CD14-positive monocyte (primary cell): Measurements from ENCODE around the gene WDR5. TPM values are rescaled to one million over a fixed set of nuclear protein-coding genes. Genes with fewer than 3 reads are reported as not detected.
A peak's percentile ranks its signal among the peaks of the same experiment; 100 is the strongest.

Experiments
- DNase-seq, 3 donors: peaks; one replicate each; pipeline ENCODE4 v3.0.0-alpha.2; 2011 to 2022
- H2AFZ ChIP-seq: 2 replicates; pipeline ENCODE4 v1.6.0; 2012; ENCODE audit warnings: mild to moderate bottlenecking, low read depth, low read length, inconsistent platforms; ENCODE audit not compliant: insufficient read depth, poor library complexity, severe bottlenecking
- H3K27ac ChIP-seq, 2 donors: 1 replicate in 1 of 2; 2 replicates in 1 of 2; pipeline ENCODE4 v1.5.1; 2012 to 2013; ENCODE audit warnings: low read length in 2 of 2, control low read depth in 1 of 2, inconsistent platforms in 1 of 2, low read depth in 1 of 2, mild to moderate bottlenecking in 1 of 2
- H3K27me3 ChIP-seq, 2 donors: one replicate each; pipeline versions ENCODE4 v1.6.0 to v1.6.1; 2011 to 2013; ENCODE audit warnings: low read length in 2 of 2; ENCODE audit not compliant: control insufficient read depth in 2 of 2, insufficient read depth in 2 of 2
- H3K36me3 ChIP-seq, 2 donors: replicated peaks in 1 of 2; 1 replicate in 1 of 2; 2 replicates in 1 of 2; pipeline versions ENCODE4 v1.5.1 to v1.6.1; 2012 to 2013; ENCODE audit warnings: low read length in 2 of 2, control low read depth in 1 of 2, inconsistent platforms in 1 of 2, mild to moderate bottlenecking in 1 of 2; ENCODE audit not compliant: insufficient read depth in 2 of 2, control insufficient read depth in 1 of 2
- H3K4me1 ChIP-seq, 2 donors: 1 replicate in 1 of 2; 2 replicates in 1 of 2; pipeline versions ENCODE4 v1.5.1 to v1.6.1; 2012 to 2013; ENCODE audit warnings: low read length in 2 of 2, control low read depth in 1 of 2, inconsistent platforms in 1 of 2, mild to moderate bottlenecking in 1 of 2, moderate library complexity in 1 of 2; ENCODE audit not compliant: insufficient read depth in 2 of 2, control insufficient read depth in 1 of 2
- H3K4me2 ChIP-seq: replicated peaks from 2 replicates; pipeline ENCODE3; 2012; ENCODE audit warnings: low read length, moderate library complexity, mild to moderate bottlenecking; ENCODE audit not compliant: poor library complexity, severe bottlenecking; ENCODE audit errors: extremely low read depth
- H3K4me3 ChIP-seq, 3 experiments: fragments of 200-600 bp in 1 of 3; sonication (generic) in 1 of 3; replicated peaks in 1 of 3; 1 replicate in 2 of 3; 2 replicates in 1 of 3; pipeline ENCODE4 v1.5.1; 2011 to 2013; ENCODE audit warnings: low read length in 3 of 3, mild to moderate bottlenecking in 3 of 3, control low read depth in 2 of 3, low read depth in 2 of 3, inconsistent platforms in 1 of 3, moderate library complexity in 1 of 3
- H3K79me2 ChIP-seq: 2 replicates; pipeline ENCODE4 v1.6.0; 2012; ENCODE audit warnings: mild to moderate bottlenecking, control low read depth, inconsistent platforms, low read length, moderate library complexity; ENCODE audit not compliant: insufficient read depth
- H3K9ac ChIP-seq: 2 replicates; pipeline ENCODE4 v1.6.0; 2017; ENCODE audit warnings: low read length, mild to moderate bottlenecking; ENCODE audit not compliant: insufficient read depth, poor library complexity, severe bottlenecking
- H3K9me3 ChIP-seq, 2 donors: replicated peaks in 1 of 2; 1 replicate in 1 of 2; 2 replicates in 1 of 2; pipeline versions ENCODE4 v1.5.1 to v1.6.1; 2012 to 2013; ENCODE audit warnings: low read length in 2 of 2, control low read depth in 1 of 2; ENCODE audit not compliant: control insufficient read depth in 1 of 2, insufficient read depth in 1 of 2
- H4K20me1 ChIP-seq: 2 replicates; pipeline ENCODE4 v1.6.0; 2012; ENCODE audit warnings: mild to moderate bottlenecking, low read length, control low read depth, moderate library complexity; ENCODE audit not compliant: insufficient read depth
- H3K27ac Mint-ChIP-seq, 7 donors: one replicate each; pipeline ENCODE4 v1.8.0; 2020; ENCODE audit warnings: mild to moderate bottlenecking in 7 of 7, mixed read lengths in 7 of 7, moderate library complexity in 6 of 7, inconsistent platforms in 2 of 7
- H3K27me3 Mint-ChIP-seq, 3 donors: one replicate each; pipeline ENCODE4 v1.8.0; 2021 to 2022; ENCODE audit warnings: low read depth in 3 of 3, mild to moderate bottlenecking in 3 of 3, mixed read lengths in 3 of 3, moderate library complexity in 3 of 3, inconsistent platforms in 1 of 3
- H3K36me3 Mint-ChIP-seq, 2 donors: one replicate each; pipeline ENCODE4 v1.8.0; 2020; ENCODE audit warnings: mixed read lengths in 2 of 2, inconsistent platforms in 1 of 2, mild to moderate bottlenecking in 1 of 2
- H3K4me1 Mint-ChIP-seq: one replicate; pipeline ENCODE4 v1.8.0; 2020; ENCODE audit warnings: mild to moderate bottlenecking, mixed read lengths
- H3K4me3 Mint-ChIP-seq, 2 donors: one replicate each; pipeline ENCODE4 v1.8.0; 2020; ENCODE audit warnings: mild to moderate bottlenecking in 2 of 2, mixed read lengths in 2 of 2, moderate library complexity in 1 of 2
- H3K9me3 Mint-ChIP-seq, 7 donors: one replicate each; pipeline ENCODE4 v1.8.0; 2020 to 2022; ENCODE audit warnings: mixed read lengths in 7 of 7, mild to moderate bottlenecking in 6 of 7, moderate library complexity in 6 of 7, inconsistent platforms in 2 of 7
- WGBS: methylation state at CpG from one replicate; pipeline ENCODE4 v1.1.5; 2013; ENCODE audit warnings: missing lambda C conversion rate; ENCODE audit not compliant: insufficient coverage; 5-methylcytosine and 5-hydroxymethylcytosine counted together
- intact Hi-C, 2 donors: fragments of 100-400 bp; cut with micrococcal nuclease; formaldehyde crosslinking; loops; one replicate each; pipeline versions ENCODE4 v1.15.0 to v1.15.1; 2023
- polyA plus RNA-seq, 3 donors: library from polyadenylated mRNA; depleted of rRNA in 1 of 3; unstranded in 2 of 3; stranded (reverse) in 1 of 3; fragments of 300-500 nt in 2 of 3; fragments of >200 nt in 1 of 3; fragmentation: Illumina TruSeq in 2 of 3; gene quantifications; 1 replicate in 2 of 3; 2 replicates in 1 of 3; pipeline ENCODE4 v1.2.3, GENCODE V29; 2012 to 2021
- TF ChIP-seq, protein P1 (sequence below): fragments of 200-600 bp; IDR thresholded peaks from one replicate; pipeline ENCODE4 v1.8.0; 2022; ENCODE audit warnings: antibody characterized with exemption, mild to moderate bottlenecking

WDR5 gene
- polyA plus RNA-seq, 3 donors = 8.7 to 17.3 (median 10.2) TPM

DNA sequence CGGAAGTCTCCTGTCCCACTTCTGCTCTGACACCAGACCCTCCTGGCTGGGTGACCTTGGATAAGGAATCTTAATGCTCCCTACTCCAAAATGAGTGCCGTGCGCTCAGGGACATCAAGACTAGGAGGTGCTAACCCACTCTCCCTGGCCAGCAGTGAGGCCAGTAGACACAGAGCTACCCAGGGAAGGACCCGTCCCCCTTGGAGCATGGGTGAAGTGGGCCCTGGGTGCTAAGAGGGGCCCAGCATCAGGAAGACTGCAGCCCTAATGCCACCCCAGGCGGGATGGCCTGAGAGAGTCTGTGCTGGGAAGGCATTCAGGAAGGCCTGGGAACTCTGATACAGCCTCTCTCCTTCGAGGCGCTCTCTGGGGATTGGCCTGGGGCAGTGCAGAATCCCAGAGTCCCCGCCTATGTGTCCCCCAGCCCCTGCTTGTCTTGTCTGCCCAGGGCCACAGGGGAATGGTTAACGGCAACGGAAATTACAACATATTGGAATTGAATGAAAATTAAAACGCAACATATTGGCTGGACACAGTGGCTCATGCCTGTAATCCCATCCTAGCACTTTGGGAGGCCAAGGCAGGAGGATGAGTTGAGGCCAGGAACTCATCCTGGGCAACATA, 58.1 kb downstream of the WDR5 start:
- Mint-ChIP-seq H3K4me3 (no peak overlapping the region), H3K36me3 (peaks cover 0 to 1% of the 10 kb centered on the region in 2 donors), H3K9me3 (peaks cover 0 to 3% (median 0%) of the 10 kb centered on the region in 7 donors), H3K27ac (peak overlapping the region in 2 of 7 donors; percentile 5 to 79), H3K27me3 (peaks cover 10 to 15% (median 12%) of the 10 kb centered on the region in 3 donors), H3K4me1 (peaks cover 46% of the 10 kb centered on the region)
- Histone ChIP-seq H3K36me3 (no peaks in the 10 kb centered on the region), H3K9ac (no peak overlapping the region), H4K20me1 (no peaks in the 10 kb centered on the region), H3K79me2 (no peaks in the 10 kb centered on the region), H2AFZ (no peak overlapping the region), H3K4me1 (peaks cover 31 to 57% of the 10 kb centered on the region in 2 donors), H3K27ac (no peak overlapping the region), H3K4me3 (no peak overlapping the region), H3K9me3 (no peaks in the 10 kb centered on the region), H3K4me2 (no peak overlapping the region), H3K27me3 (peaks cover 0 to 10% of the 10 kb centered on the region in 2 donors)
- WGBS = 79% methylated on average over 9 of the region's 11 CpGs
- no peak for DNase-seq
- intact Hi-C loops = loop anchor here in 1 of 2 donors (10.0 kb wide), 1 partner anchor 111 kb away; no protein-coding TSS in a partner anchor
- TF ChIP-seq, protein P1, sequence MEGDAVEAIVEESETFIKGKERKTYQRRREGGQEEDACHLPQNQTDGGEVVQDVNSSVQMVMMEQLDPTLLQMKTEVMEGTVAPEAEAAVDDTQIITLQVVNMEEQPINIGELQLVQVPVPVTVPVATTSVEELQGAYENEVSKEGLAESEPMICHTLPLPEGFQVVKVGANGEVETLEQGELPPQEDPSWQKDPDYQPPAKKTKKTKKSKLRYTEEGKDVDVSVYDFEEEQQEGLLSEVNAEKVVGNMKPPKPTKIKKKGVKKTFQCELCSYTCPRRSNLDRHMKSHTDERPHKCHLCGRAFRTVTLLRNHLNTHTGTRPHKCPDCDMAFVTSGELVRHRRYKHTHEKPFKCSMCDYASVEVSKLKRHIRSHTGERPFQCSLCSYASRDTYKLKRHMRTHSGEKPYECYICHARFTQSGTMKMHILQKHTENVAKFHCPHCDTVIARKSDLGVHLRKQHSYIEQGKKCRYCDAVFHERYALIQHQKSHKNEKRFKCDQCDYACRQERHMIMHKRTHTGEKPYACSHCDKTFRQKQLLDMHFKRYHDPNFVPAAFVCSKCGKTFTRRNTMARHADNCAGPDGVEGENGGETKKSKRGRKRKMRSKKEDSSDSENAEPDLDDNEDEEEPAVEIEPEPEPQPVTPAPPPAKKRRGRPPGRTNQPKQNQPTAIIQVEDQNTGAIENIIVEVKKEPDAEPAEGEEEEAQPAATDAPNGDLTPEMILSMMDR = no peak

GRCh38 chr9:134195558-134195957, 59.7 kb downstream of the WDR5 start:
- TF ChIP-seq, protein P1 = no peak
- WGBS = 0% methylated on average over 3 of the region's 6 CpGs
- H2AFZ ChIP-seq = no peak overlapping the region
- H3K36me3 ChIP-seq = no peaks in the 10 kb centered on the region
- peak overlapping the region; percentile 57 for H3K4me2 ChIP-seq
- intact Hi-C loops = loop anchor here in 1 of 2 donors (10.0 kb wide), 1 partner anchor 109 kb away; no protein-coding TSS in a partner anchor
- DNase-seq = peak; percentile 54 to 67 (median 58)
- peak overlapping the region in 1 of 2 donors; percentile 40 for H3K27ac ChIP-seq
- no peaks in the 10 kb centered on the region for H4K20me1 ChIP-seq
- Mint-ChIP-seq H3K27ac (peak overlapping the region; percentile 6 to 81 (median 68)), H3K9me3 (peaks cover 0 to 3% (median 0%) of the 10 kb centered on the region in 7 donors), H3K4me1 (peaks cover 38% of the 10 kb centered on the region), H3K36me3 (peaks cover 0 to 1% of the 10 kb centered on the region in 2 donors), H3K4me3 (peak overlapping the region in 1 of 2 donors; percentile 64), H3K27me3 (peaks cover 0 to 4% (median 0%) of the 10 kb centered on the region in 3 donors)
- H3K9ac ChIP-seq = no peak overlapping the region
- H3K27me3 ChIP-seq = no peaks in the 10 kb centered on the region
- no peaks in the 10 kb centered on the region for H3K79me2 ChIP-seq
- no peaks in the 10 kb centered on the region for H3K9me3 ChIP-seq
- H3K4me3 ChIP-seq = peak overlapping the region in 1 of 3 experiments; percentile 39
- peaks cover 31 to 50% of the 10 kb centered on the region in 2 donors for H3K4me1 ChIP-seq
